CD4-positive, alpha-beta T cell treated with Interleukin-10 for 1 hour (primary cell): Measurements from ENCODE around the gene MEGF8.
"Not testable (repeated sequence)": the region's sequence is repeated elsewhere in the genome, so short reads cannot be mapped to it uniquely, and the experiment has no call there.

Experiments used
- DNase-seq: peaks from one replicate; pipeline ENCODE4 v3.0.0-alpha.2; 2020

MEGF8 gene

GRCh38 chr19:42333975-42334696 lies 8.7 kb downstream of the MEGF8 start:
- DNase-seq = no peak

- DNase-seq = no peak
Measured at GRCh38 chr19:42334697-42335373, 9.4 kb downstream of the MEGF8 start.

GRCh38 chr19:42335374-42335936 lies 10.0 kb downstream of the MEGF8 start:
- DNase-seq = no peak

GRCh38 chr19:42335971-42336370 lies 10.5 kb downstream of the MEGF8 start:
- DNase-seq = no peak

GRCh38 chr19:42339126-42339860 lies 13.9 kb downstream of the MEGF8 start:
- DNase-seq = not testable (repeated sequence)

- not testable (repeated sequence) for DNase-seq
Measured at GRCh38 chr19:42339922-42340321, 14.5 kb downstream of the MEGF8 start.

GRCh38 chr19:42343344-42344110 lies 18.1 kb downstream of the MEGF8 start:
- no peak for DNase-seq

GRCh38 chr19:42344336-42344893 lies 19.0 kb downstream of the MEGF8 start:
- DNase-seq = no peak

GRCh38 chr19:42345191-42345812 lies 19.9 kb downstream of the MEGF8 start:
- DNase-seq = no peak

- DNase-seq = no peak
Measured at GRCh38 chr19:42348211-42348610, 22.8 kb downstream of the MEGF8 start.

- no peak for DNase-seq
Measured at GRCh38 chr19:42349378-42350107, 24.1 kb downstream of the MEGF8 start.

GRCh38 chr19:42350417-42350816 lies 25.0 kb downstream of the MEGF8 start:
- no peak for DNase-seq

GRCh38 chr19:42351079-42351735 lies 25.8 kb downstream of the MEGF8 start:
- DNase-seq = no peak

GRCh38 chr19:42352301-42353259 lies 27.1 kb downstream of the MEGF8 start:
- DNase-seq = peak; percentile 31

GRCh38 chr19:42353341-42354015 lies 28.0 kb downstream of the MEGF8 start:
- DNase-seq = no peak

- DNase-seq = no peak
Measured at GRCh38 chr19:42355896-42356295, 30.5 kb downstream of the MEGF8 start.

- no peak for DNase-seq
Measured at GRCh38 chr19:42356686-42357085, 31.3 kb downstream of the MEGF8 start.

GRCh38 chr19:42357290-42357689 lies 31.9 kb downstream of the MEGF8 start:
- no peak for DNase-seq
